Gastroesophageal sphincter (tissue), 4 donors: ENCODE results near the gene FHIT. TPM values are rescaled to one million over a fixed set of nuclear protein-coding genes. Genes with fewer than 3 reads are reported as not detected.

Experiments
- ATAC-seq: fragments of 150-250 bp; one replicate; pipeline ENCODE4 v1.9.1; 2016; ENCODE audit warnings: mild to moderate bottlenecking, moderate library complexity
- H3K27ac ChIP-seq, 4 donors: fragments of 200-600 bp; sonication (generic) in 3 of 4; 1 replicate in 3 of 4; 2 replicates in 1 of 4; pipeline ENCODE4 v1.5.1; 2016 to 2019
- H3K27me3 ChIP-seq: fragments of 200-600 bp; sonication (generic); one replicate; pipeline ENCODE4 v1.5.1; 2019
- H3K36me3 ChIP-seq, 2 donors: fragments of 200-600 bp; sonication (generic); one replicate each; pipeline ENCODE4 v1.5.1; 2019; ENCODE audit warnings: control low read depth in 1 of 2
- H3K4me1 ChIP-seq, 3 donors: fragments of 200-600 bp; sonication (generic); 1 replicate in 2 of 3; 2 replicates in 1 of 3; pipeline ENCODE4 v1.5.1; 2016 to 2019; ENCODE audit warnings: control low read depth in 2 of 3
- H3K4me3 ChIP-seq, 2 donors: fragments of 200-600 bp; sonication (generic); one replicate each; pipeline ENCODE4 v1.5.1; 2019; ENCODE audit warnings: mild to moderate bottlenecking in 1 of 2, moderate library complexity in 1 of 2
- H3K9me3 ChIP-seq, 3 donors: fragments of 200-600 bp; sonication (generic); one replicate each; pipeline ENCODE4 v1.5.1; 2017 to 2019; ENCODE audit warnings: control low read depth in 2 of 3
- CTCF ChIP-seq, 4 experiments: fragments of 200-600 bp in 2 of 4; fragments of 450-650 bp in 2 of 4; sonication (generic) in 1 of 4; IDR thresholded peaks; one replicate each; pipeline ENCODE4 v1.5.1; 2017 to 2019; ENCODE audit warnings: antibody characterized with exemption in 4 of 4, mild to moderate bottlenecking in 2 of 4, moderate library complexity in 2 of 4
- EP300 ChIP-seq: sonication (generic); formaldehyde crosslinking; IDR thresholded peaks from one replicate; pipeline ENCODE4 v1.6.1; 2017; ENCODE audit warnings: antibody characterized with exemption, mild to moderate bottlenecking
- POLR2A ChIP-seq, 2 donors: fragments of 450-650 bp; IDR thresholded peaks; one replicate each; pipeline ENCODE4 v1.6.1; 2017; ENCODE audit warnings: antibody characterized with exemption in 2 of 2, mild to moderate bottlenecking in 2 of 2, moderate library complexity in 1 of 2
- POLR2AphosphoS5 ChIP-seq: sonication (generic); formaldehyde crosslinking; IDR thresholded peaks from one replicate; pipeline ENCODE4 v1.6.1; 2017; ENCODE audit warnings: antibody characterized with exemption
- WGBS, 2 donors: methylation state at CpG; one replicate each; pipeline ENCODE4 v1.1.5; 2018; ENCODE audit warnings: low coverage in 1 of 2; 5-methylcytosine and 5-hydroxymethylcytosine counted together
- total RNA-seq, 4 donors: library from RNA; depleted of rRNA; stranded (reverse); fragments of >200 nt; gene quantifications; one replicate each; pipeline ENCODE4 v1.1.0, GENCODE V29; 2016

FHIT gene
- total RNA-seq, 4 donors from 2014 or later = 1.4 to 7.3 (median 3.9) TPM

- 36 to 55% methylated on average over 4 of the region's 4 CpGs for WGBS, 2 donors
- TF ChIP-seq EP300 = no peak
- no peak for TF ChIP-seq POLR2AphosphoS5
- no peak for TF ChIP-seq POLR2A (IDR thresholded peaks at IDR 0.05)
- TF ChIP-seq CTCF (IDR thresholded peaks at IDR 0.05) = no peak
- Histone ChIP-seq H3K27me3 (no peaks in the 10 kb centered on the region), H3K4me3 (no peak overlapping the region), H3K4me1 (peaks cover 0 to 11% (median 0%) of the 10 kb centered on the region in 3 donors), H3K36me3 (no peaks in the 10 kb centered on the region), H3K27ac (no peak overlapping the region), H3K9me3 (no peaks in the 10 kb centered on the region)
- no peak for ATAC-seq
These were observed 937.9 kb downstream of the FHIT start for GRCh38 chr3:60313231-60313798.

- no peak overlapping the region for H3K27ac ChIP-seq
- TF ChIP-seq EP300 (no peak), POLR2A (IDR thresholded peaks at IDR 0.05) (no peak), CTCF (IDR thresholded peaks at IDR 0.05) (no peak), POLR2AphosphoS5 (no peak)
- H3K9me3 ChIP-seq = no peaks in the 10 kb centered on the region
- 78 to 100% methylated on average over 1 to 6 of the region's 6 CpGs for WGBS, 2 donors
- H3K4me1 ChIP-seq = peaks cover 0 to 11% (median 0%) of the 10 kb centered on the region in 3 donors
- H3K27me3 ChIP-seq = no peaks in the 10 kb centered on the region
- ATAC-seq = no peak
- H3K36me3 ChIP-seq = no peaks in the 10 kb centered on the region
- no peak overlapping the region for H3K4me3 ChIP-seq
These were observed 941.5 kb downstream of the FHIT start for GRCh38 chr3:60309539-60310268.

GRCh38 chr3:60308808-60309207 lies 942.4 kb downstream of the FHIT start:
- ATAC-seq = no peak
- H3K27ac ChIP-seq = no peak overlapping the region
- no peak overlapping the region for H3K4me3 ChIP-seq
- no peaks in the 10 kb centered on the region for H3K27me3 ChIP-seq
- H3K36me3 ChIP-seq = no peaks in the 10 kb centered on the region
- no peaks in the 10 kb centered on the region for H3K9me3 ChIP-seq
- 42 to 73% methylated on average over 2 to 3 of the region's 3 CpGs for WGBS, 2 donors
- H3K4me1 ChIP-seq = peaks cover 0 to 8% (median 0%) of the 10 kb centered on the region in 3 donors
- TF ChIP-seq EP300 (no peak), CTCF (IDR thresholded peaks at IDR 0.05) (no peak), POLR2A (IDR thresholded peaks at IDR 0.05) (no peak), POLR2AphosphoS5 (no peak)

DNA sequence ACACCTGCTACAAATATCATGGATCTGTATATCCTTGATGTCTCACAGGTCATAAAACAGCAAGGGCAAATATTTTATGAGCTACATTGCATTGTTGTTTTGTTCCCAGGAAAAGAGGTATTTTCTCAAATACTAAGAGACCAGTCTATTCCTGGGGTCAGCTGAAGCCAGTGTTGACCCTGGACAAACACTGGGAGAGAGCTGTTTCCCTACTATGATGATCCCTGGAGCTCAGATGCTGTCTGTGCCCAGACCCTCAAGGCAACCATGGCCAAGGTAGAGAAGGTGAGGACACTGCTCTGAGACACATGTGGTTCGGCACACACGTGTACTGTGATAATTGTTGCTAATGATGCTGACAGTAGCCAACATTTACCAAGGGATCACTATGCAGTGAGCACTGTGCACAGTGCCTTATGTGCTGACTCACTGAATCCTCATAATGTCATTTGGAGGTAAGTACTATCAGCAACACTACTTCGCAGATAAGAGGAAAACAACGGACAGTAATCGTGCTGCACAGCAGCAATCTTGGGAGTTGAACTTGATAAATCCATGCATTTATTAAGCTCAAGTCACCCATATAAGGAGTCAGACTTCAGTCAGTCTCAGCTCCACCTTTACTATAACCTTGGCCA lies 943.6 kb downstream of the FHIT start:
- H3K9me3 ChIP-seq = no peaks in the 10 kb centered on the region
- 95 to 98% methylated on average over 5 of the region's 5 CpGs for WGBS, 2 donors
- TF ChIP-seq POLR2AphosphoS5 (no peak), POLR2A (IDR thresholded peaks at IDR 0.05) (no peak), CTCF (IDR thresholded peaks at IDR 0.05) (no peak), EP300 (no peak)
- no peak overlapping the region for H3K27ac ChIP-seq
- no peaks in the 10 kb centered on the region for H3K4me1 ChIP-seq
- ATAC-seq = no peak
- H3K4me3 ChIP-seq = no peak overlapping the region
- H3K36me3 ChIP-seq = no peaks in the 10 kb centered on the region
- no peaks in the 10 kb centered on the region for H3K27me3 ChIP-seq
